DND-41 (cell line): ENCODE measurements around the gene OR5AU1.

ENCODE experiments used
- CTCF ChIP-seq: IDR thresholded peaks from 2 replicates; pipeline ENCODE4 v1.5.1; 2012; ENCODE audit warnings: borderline replicate concordance, low read length, moderate library complexity, mild to moderate bottlenecking; ENCODE audit not compliant: poor library complexity, severe bottlenecking; ENCODE audit errors: extremely low read depth
- EZH2 ChIP-seq: IDR thresholded peaks from 3 replicates; pipeline ENCODE4 v1.6.1; 2012; ENCODE audit warnings: borderline replicate concordance, low read depth, mild to moderate bottlenecking, moderate library complexity, low read length, inconsistent platforms; ENCODE audit not compliant: severe bottlenecking

GRCh38 chr14:21120686-21121085 is 35.2 kb downstream of the OR5AU1 start:
- TF ChIP-seq CTCF (no peak), EZH2 (no peak)
